Subcutaneous abdominal adipose tissue (tissue), 5 donors: ENCODE measurements around the gene CNTNAP2.

Experiments used
- H3K27ac ChIP-seq: one replicate; pipeline ENCODE4 v1.7.0; 2013; ENCODE audit warnings: low read depth, mild to moderate bottlenecking, inconsistent platforms, low read length, moderate library complexity
- H3K27me3 ChIP-seq, 5 donors: one replicate each; pipeline ENCODE4 v1.7.0; 2013; ENCODE audit warnings: low read length in 5 of 5, inconsistent platforms in 1 of 5; ENCODE audit not compliant: control insufficient read depth in 5 of 5, insufficient read depth in 4 of 5
- H3K36me3 ChIP-seq, 5 donors: one replicate each; pipeline ENCODE4 v1.7.0; 2013; ENCODE audit warnings: low read length in 5 of 5; ENCODE audit not compliant: control insufficient read depth in 5 of 5, insufficient read depth in 5 of 5
- H3K4me1 ChIP-seq, 5 donors: one replicate each; pipeline ENCODE4 v1.7.0; 2013; ENCODE audit warnings: low read length in 5 of 5, mild to moderate bottlenecking in 3 of 5, moderate library complexity in 1 of 5; ENCODE audit not compliant: control insufficient read depth in 5 of 5, insufficient read depth in 5 of 5
- H3K4me3 ChIP-seq, 5 donors: one replicate each; pipeline ENCODE4 v1.7.0; 2013; ENCODE audit warnings: low read length in 5 of 5, low read depth in 1 of 5
- H3K9ac ChIP-seq, 5 donors: one replicate each; pipeline ENCODE4 v1.7.0; 2013; ENCODE audit warnings: low read length in 5 of 5, mild to moderate bottlenecking in 4 of 5, moderate library complexity in 3 of 5
- H3K9me3 ChIP-seq, 5 donors: one replicate each; pipeline ENCODE4 v1.7.0; 2013; ENCODE audit warnings: low read length in 5 of 5; ENCODE audit not compliant: control insufficient read depth in 5 of 5
- donor health status: healthy.
- donor health status: healthy.
- donor health status: healthy.
- donor health status: healthy.
- donor health status: healthy.

Gene CNTNAP2

DNA sequence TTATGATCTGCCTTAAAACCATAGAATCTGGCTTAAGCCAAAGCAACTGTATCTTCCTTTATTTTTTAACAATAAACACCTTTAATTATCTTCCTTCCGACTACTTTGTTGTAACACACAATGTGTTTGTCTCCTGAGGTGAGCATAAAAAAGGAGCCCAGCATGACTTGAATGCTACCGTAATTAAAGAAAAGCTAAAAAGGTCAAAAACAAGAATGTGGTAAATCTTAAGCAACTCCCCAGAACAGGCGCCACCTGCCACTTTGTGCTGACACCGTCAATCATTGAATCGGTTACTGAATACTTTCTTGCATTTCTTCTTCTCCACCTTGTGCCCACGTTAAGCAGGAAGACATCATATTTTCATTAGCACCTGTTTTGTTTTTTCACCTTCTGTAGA lies 1904.1 kb downstream of the CNTNAP2 start:
- Histone ChIP-seq H3K9ac (no peak overlapping the region), H3K4me1 (no peaks in the 10 kb centered on the region), H3K27ac (no peak overlapping the region), H3K9me3 (no peaks in the 10 kb centered on the region), H3K4me3 (no peak overlapping the region), H3K36me3 (no peaks in the 10 kb centered on the region), H3K27me3 (no peaks in the 10 kb centered on the region)

DNA sequence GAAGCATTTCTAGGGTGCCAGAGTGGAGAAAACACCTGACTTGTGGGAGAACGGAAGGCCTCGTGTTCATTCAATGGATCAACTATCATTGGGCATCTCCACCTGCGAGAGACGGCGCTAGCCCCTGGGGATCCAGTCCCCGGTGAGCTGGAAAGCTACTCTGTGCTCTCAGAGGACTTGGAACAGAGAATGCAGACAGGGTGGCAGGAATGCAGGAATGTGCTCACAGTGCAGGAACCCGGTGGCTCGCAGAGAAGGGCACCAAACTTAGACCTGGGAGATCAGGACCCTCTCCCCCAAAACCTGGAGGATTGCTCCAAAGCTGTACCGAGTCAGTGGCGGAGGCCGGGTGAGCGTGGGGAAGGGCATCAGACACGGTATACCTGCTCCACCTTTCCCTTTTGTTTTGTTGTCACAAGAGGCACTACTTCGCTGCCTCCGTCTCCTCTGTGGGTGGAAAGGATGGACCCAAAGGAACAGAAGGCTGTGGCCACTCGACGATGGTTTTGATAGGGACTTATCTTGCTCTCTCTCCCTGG lies 1905.0 kb downstream of the CNTNAP2 start:
- Histone ChIP-seq H3K4me3 (no peak overlapping the region), H3K36me3 (no peaks in the 10 kb centered on the region), H3K9ac (no peak overlapping the region), H3K9me3 (no peaks in the 10 kb centered on the region), H3K27ac (no peak overlapping the region), H3K4me1 (no peaks in the 10 kb centered on the region), H3K27me3 (no peaks in the 10 kb centered on the region)

DNA sequence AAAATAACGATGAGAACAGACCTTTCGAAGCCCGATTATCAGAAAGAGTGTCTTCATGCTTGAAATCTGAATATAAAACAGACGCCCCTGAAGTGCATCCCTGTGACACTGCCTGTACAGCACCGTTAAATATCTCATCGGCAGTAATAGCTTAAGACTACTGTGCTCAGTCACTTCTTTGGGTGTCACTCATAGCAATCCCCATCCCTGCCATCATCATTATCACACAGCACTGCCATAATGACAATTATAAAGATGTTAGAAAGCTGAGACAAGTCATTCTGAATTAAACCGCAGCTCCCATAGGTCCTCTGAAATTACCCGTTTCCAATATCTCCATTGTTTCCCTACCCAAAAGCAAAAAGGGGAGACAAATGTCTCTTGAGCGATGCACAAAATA lies 1906.2 kb downstream of the CNTNAP2 start:
- Histone ChIP-seq H3K9me3 (no peaks in the 10 kb centered on the region), H3K27me3 (no peaks in the 10 kb centered on the region), H3K4me3 (no peak overlapping the region), H3K9ac (no peak overlapping the region), H3K4me1 (no peaks in the 10 kb centered on the region), H3K36me3 (no peaks in the 10 kb centered on the region), H3K27ac (no peak overlapping the region)

DNA sequence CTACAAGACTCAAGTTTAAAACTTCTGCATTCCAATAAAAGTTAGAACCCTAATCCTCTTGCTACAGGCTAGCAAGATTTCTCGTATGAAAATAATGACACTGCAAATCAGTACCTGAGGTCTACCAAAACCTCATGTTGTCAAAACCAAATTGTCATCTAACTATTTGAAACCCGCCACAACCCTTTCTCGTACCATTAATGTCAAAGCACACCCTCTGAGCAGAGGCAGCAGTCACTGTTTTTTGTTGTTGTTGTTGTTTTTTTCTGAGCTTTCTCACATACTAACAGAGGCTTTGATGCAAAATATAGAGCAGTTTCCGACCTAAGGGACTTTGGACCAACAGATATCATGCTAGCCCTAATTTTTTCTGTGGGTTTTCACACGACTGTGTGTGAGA lies 1910.1 kb downstream of the CNTNAP2 start:
- Histone ChIP-seq H3K4me1 (no peaks in the 10 kb centered on the region), H3K4me3 (no peak overlapping the region), H3K9ac (no peak overlapping the region), H3K9me3 (no peaks in the 10 kb centered on the region), H3K27me3 (no peaks in the 10 kb centered on the region), H3K36me3 (no peaks in the 10 kb centered on the region), H3K27ac (no peak overlapping the region)

DNA sequence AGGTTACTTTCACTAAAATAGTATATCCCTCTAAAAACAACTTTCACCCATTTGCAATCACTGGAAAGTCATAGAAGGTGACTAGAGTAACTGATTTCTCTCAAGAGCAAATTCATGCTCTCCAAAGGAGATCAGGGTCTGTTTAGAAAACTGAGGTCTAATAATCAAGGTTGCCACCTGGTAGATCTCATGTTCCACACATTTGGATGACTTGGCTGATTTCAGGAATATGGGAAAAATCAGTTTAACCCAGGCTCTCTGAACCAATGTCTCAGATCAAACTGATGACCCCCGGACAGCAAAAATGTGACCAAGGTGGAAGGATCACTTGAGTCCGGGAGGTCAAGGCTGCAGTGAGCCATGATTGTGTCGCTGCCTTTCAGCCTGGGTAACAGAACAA lies 1911.6 kb downstream of the CNTNAP2 start:
- H3K27me3 ChIP-seq, result no peaks in the 10 kb centered on the region
- H3K4me1 ChIP-seq, result no peaks in the 10 kb centered on the region
- H3K4me3 ChIP-seq, result no peak overlapping the region
- H3K36me3 ChIP-seq, result no peaks in the 10 kb centered on the region
- no peaks in the 10 kb centered on the region for H3K9me3 ChIP-seq
- no peak overlapping the region for H3K9ac ChIP-seq
- H3K27ac ChIP-seq, result no peak overlapping the region

DNA sequence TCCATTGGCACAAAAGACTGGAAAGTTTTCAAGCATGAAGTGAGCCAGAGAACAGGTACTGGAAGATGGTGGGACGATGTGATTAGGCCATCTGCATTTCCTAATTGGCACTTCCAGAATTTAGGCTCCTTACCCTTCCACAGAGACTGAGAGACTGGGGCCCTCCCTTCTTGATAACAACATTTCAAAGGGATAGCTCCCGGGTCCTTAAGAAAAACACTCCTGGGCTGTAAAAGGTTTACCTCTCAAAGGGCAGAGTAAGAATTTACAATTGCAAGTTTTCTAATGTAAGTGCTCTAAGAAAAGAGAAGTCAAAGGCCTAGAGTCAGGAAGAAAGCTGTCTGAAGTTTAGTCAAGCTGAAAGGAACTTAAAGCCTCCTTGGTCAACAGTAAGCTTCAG lies 1914.4 kb downstream of the CNTNAP2 start:
- Histone ChIP-seq H3K4me1 (no peaks in the 10 kb centered on the region), H3K4me3 (no peak overlapping the region), H3K36me3 (no peaks in the 10 kb centered on the region), H3K27me3 (no peaks in the 10 kb centered on the region), H3K9ac (no peak overlapping the region), H3K27ac (no peak overlapping the region), H3K9me3 (no peaks in the 10 kb centered on the region)

DNA sequence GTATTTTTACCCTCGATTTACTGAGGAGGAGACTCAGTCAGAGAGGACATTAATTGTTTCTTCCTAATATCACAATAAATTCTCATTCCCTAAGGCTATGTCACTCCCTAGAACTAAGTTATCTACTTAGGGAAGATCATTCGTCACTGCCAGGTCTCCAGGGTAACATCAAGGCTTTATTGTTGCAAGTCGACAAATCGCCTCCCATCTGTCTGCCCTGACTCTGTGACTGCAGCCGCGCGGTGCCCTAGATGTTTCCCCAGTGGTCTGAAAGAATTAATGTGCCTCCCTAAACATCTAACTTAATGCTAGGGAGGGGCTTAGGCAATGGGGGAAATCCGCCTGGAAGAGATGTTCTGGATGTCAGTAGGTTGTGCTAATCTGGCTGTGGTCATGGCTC lies 1915.2 kb downstream of the CNTNAP2 start:
- H3K36me3 ChIP-seq, result no peaks in the 10 kb centered on the region
- H3K4me1 ChIP-seq, result no peaks in the 10 kb centered on the region
- no peak overlapping the region for H3K27ac ChIP-seq
- no peak overlapping the region for H3K9ac ChIP-seq
- H3K9me3 ChIP-seq, result no peaks in the 10 kb centered on the region
- H3K4me3 ChIP-seq, result no peak overlapping the region
- no peaks in the 10 kb centered on the region for H3K27me3 ChIP-seq

DNA sequence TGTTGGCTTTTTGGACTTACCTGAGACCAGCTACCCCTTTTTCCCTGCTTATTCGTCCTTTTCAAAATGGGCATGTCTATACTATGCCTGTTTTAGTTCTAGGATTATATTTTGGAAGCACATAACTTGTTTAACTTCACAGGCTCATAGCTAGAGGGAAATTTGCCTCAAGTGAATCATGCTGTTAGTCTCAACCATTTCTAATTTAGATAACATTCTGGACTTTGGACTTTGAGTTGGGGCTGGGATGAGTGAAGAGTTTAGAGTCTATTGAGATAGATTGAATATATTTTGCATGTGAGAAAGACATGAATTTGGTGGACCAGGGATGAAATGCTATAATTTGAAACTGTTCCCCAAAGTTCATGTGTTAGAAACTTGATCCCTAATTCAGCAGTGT lies 1919.3 kb downstream of the CNTNAP2 start:
- no peak overlapping the region for H3K9ac ChIP-seq

DNA sequence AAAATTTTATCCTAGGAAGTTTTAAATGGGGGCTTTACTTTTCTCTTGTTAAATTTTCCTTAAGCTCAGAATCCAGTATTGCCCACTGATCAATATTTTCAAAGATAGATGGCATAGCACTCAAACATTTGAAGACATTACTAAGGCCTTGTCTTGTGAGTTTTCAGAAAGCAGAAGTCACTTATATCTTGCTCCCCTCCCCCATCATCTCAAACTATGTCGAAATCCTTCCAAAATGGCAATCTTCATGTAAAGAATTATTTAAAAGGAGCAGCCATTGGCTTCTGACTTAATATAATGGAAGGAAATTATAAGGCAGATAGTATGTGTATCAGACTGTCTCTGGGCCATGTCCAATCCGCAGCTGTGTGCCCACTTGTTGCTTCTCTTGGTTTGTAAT lies 1920.4 kb downstream of the CNTNAP2 start:
- no peaks in the 10 kb centered on the region for H3K27me3 ChIP-seq
- H3K9ac ChIP-seq, result no peak overlapping the region

More for the DNA sequence above, 1919.3 kb downstream of the CNTNAP2 start:
- Histone ChIP-seq H3K27ac (no peak overlapping the region), H3K9me3 (no peaks in the 10 kb centered on the region), H3K36me3 (no peaks in the 10 kb centered on the region), H3K27me3 (no peaks in the 10 kb centered on the region), H3K4me3 (no peak overlapping the region), H3K4me1 (no peaks in the 10 kb centered on the region)

DNA sequence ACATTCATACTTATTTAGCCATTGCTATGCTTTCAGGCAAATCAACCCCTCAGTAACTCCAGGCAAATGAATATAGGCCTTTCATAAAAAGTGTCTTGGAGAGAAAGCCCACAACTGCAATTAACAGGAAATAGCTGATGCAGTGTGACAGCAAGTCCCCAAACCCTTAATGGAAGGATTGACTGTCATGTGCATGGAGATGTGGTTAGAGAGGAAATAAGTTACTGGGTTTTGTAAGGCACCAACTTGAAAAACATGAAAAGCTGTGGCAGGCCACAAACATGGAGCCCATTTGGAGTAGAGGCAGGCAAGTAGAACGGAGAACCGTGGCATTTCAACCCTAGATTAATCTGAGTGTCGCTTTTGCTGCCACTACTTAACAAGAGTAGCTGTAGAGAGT lies 1924.6 kb downstream of the CNTNAP2 start:
- Histone ChIP-seq H3K4me3 (no peak overlapping the region), H3K9me3 (peaks cover 0 to 2% (median 0%) of the 10 kb centered on the region in 5 donors), H3K36me3 (no peaks in the 10 kb centered on the region), H3K9ac (no peak overlapping the region), H3K4me1 (no peaks in the 10 kb centered on the region), H3K27ac (no peak overlapping the region), H3K27me3 (no peaks in the 10 kb centered on the region)

More for the DNA sequence above, 1920.4 kb downstream of the CNTNAP2 start:
- H3K36me3 ChIP-seq, result no peaks in the 10 kb centered on the region
- H3K4me1 ChIP-seq, result no peaks in the 10 kb centered on the region
- no peak overlapping the region for H3K27ac ChIP-seq
- H3K4me3 ChIP-seq, result no peak overlapping the region
- H3K9me3 ChIP-seq, result no peaks in the 10 kb centered on the region
